ENCODE measurements around the gene SCAPER.

DNA sequence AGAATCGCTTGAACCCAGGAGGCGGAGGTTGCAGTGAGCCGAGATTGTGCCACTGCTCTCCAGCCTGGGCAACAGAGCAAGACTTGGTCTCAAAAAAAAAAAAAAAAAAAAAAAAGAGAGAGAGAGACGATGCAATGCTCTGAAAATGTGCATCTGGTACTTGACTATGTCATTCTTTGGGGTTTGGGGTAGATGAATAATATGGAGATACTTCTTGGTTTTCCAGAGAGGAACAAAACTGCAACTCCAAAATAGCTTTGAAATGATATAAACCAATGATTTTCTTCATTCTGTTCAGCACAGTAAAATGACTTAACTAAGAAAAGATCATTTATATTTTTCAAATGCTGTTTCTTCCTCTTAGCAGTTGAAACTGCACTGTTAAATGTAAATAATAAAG is 409.7 kb downstream of the SCAPER start:
- TF ChIP-seq, protein P1, sequence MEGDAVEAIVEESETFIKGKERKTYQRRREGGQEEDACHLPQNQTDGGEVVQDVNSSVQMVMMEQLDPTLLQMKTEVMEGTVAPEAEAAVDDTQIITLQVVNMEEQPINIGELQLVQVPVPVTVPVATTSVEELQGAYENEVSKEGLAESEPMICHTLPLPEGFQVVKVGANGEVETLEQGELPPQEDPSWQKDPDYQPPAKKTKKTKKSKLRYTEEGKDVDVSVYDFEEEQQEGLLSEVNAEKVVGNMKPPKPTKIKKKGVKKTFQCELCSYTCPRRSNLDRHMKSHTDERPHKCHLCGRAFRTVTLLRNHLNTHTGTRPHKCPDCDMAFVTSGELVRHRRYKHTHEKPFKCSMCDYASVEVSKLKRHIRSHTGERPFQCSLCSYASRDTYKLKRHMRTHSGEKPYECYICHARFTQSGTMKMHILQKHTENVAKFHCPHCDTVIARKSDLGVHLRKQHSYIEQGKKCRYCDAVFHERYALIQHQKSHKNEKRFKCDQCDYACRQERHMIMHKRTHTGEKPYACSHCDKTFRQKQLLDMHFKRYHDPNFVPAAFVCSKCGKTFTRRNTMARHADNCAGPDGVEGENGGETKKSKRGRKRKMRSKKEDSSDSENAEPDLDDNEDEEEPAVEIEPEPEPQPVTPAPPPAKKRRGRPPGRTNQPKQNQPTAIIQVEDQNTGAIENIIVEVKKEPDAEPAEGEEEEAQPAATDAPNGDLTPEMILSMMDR (IDR thresholded peaks at IDR 0.05; ENCODE audit: low read depth, low read length, missing input control) = no peak
- TF ChIP-seq FOXA1 (IDR thresholded peaks at IDR 0.05) (no peak), RAD21 (IDR thresholded peaks at IDR 0.05) (no peak), YY1 (IDR thresholded peaks at IDR 0.05) (no peak)
- TF ChIP-seq, protein P2, sequence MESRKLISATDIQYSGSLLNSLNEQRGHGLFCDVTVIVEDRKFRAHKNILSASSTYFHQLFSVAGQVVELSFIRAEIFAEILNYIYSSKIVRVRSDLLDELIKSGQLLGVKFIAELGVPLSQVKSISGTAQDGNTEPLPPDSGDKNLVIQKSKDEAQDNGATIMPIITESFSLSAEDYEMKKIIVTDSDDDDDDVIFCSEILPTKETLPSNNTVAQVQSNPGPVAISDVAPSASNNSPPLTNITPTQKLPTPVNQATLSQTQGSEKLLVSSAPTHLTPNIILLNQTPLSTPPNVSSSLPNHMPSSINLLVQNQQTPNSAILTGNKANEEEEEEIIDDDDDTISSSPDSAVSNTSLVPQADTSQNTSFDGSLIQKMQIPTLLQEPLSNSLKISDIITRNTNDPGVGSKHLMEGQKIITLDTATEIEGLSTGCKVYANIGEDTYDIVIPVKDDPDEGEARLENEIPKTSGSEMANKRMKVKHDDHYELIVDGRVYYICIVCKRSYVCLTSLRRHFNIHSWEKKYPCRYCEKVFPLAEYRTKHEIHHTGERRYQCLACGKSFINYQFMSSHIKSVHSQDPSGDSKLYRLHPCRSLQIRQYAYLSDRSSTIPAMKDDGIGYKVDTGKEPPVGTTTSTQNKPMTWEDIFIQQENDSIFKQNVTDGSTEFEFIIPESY (IDR thresholded peaks at IDR 0.05) = no peak
